ENCODE measurements around the gene HNRNPD.
"Not testable (repeated sequence)": the region's sequence is repeated elsewhere in the genome, so short reads cannot be mapped to it uniquely, and the experiment has no call there.

Gene HNRNPD

GRCh38 chr4:82372517-82373485, 990 bp downstream of the HNRNPD start:
- Histone ChIP-seq H3K27ac (replicated peaks) (peak overlapping the region; percentile 99), H3K27me3 (ENCODE audit: insufficient read depth, poor library complexity, severe bottlenecking) (no peaks in the 10 kb centered on the region), H3K4me3 (replicated peaks; ENCODE audit: insufficient read depth, low read length) (peak overlapping the region; percentile 85)
- DNase-seq (ENCODE audit: low read depth in 1 of 2, low spot score in 1 of 2) = peak; percentile 49 to 89
- TF ChIP-seq SPI1 (IDR thresholded peaks at IDR 0.05; ENCODE audit: borderline replicate concordance, low read depth) (0 out of 2 replicates have a peak, but pooled peaks have one; percentile 3), GABPA (IDR thresholded peaks at IDR 0.05; ENCODE audit: low read depth) (no peak), REST (IDR thresholded peaks at IDR 0.05; ENCODE audit: insufficient replicate concordance, low read depth) (no peak), POLR2AphosphoS5 (IDR thresholded peaks at IDR 0.05; ENCODE audit: low read depth) (peak; percentile 19; the same call in 1 of the 2 replicates), CTCF (IDR thresholded peaks at IDR 0.05; ENCODE audit: insufficient read depth, low read length) (no peak)

GRCh38 chr4:82371497-82371896, 2.3 kb downstream of the HNRNPD start:
- no peaks in the 10 kb centered on the region for H3K27me3 ChIP-seq (ENCODE audit: insufficient read depth, poor library complexity, severe bottlenecking)
- peak; percentile 39 for TF ChIP-seq REST (IDR thresholded peaks at IDR 0.05; ENCODE audit: insufficient replicate concordance, low read depth)
- no peak for TF ChIP-seq GABPA (IDR thresholded peaks at IDR 0.05; ENCODE audit: low read depth)
- no peak for TF ChIP-seq CTCF (IDR thresholded peaks at IDR 0.05; ENCODE audit: insufficient read depth, low read length)
- peak in 1 of 2 experiments; percentile 35 for DNase-seq (ENCODE audit: low read depth in 1 of 2, low spot score in 1 of 2)
- H3K27ac ChIP-seq (replicated peaks) = peak overlapping the region; percentile 99
- H3K4me3 ChIP-seq (replicated peaks; ENCODE audit: insufficient read depth, low read length) = peak overlapping the region; percentile 85

GRCh38 chr4:82367438-82368097, 6.2 kb downstream of the HNRNPD start:
- TF ChIP-seq GABPA (IDR thresholded peaks at IDR 0.05; ENCODE audit: low read depth) = no peak
- TF ChIP-seq SPI1 (IDR thresholded peaks at IDR 0.05; ENCODE audit: borderline replicate concordance, low read depth) = no peak
- TF ChIP-seq REST (IDR thresholded peaks at IDR 0.05; ENCODE audit: insufficient replicate concordance, low read depth) = no peak
- no peak for TF ChIP-seq CTCF (IDR thresholded peaks at IDR 0.05; ENCODE audit: insufficient read depth, low read length)
- TF ChIP-seq POLR2AphosphoS5 (IDR thresholded peaks at IDR 0.05; ENCODE audit: low read depth) = no peak
- no peak for DNase-seq (ENCODE audit: low read depth in 1 of 2, low spot score in 1 of 2)
- H3K27ac ChIP-seq (replicated peaks) = no peak overlapping the region
- no peak overlapping the region for H3K4me3 ChIP-seq (replicated peaks; ENCODE audit: insufficient read depth, low read length)
- H3K27me3 ChIP-seq (ENCODE audit: insufficient read depth, poor library complexity, severe bottlenecking) = no peaks in the 10 kb centered on the region

- H3K27ac ChIP-seq (replicated peaks); H3K27me3 ChIP-seq (ENCODE audit: insufficient read depth, poor library complexity, severe bottlenecking); H3K4me3 ChIP-seq (replicated peaks; ENCODE audit: insufficient read depth, low read length); DNase-seq (ENCODE audit: low read depth in 1 of 2, low spot score in 1 of 2): not testable (repeated sequence)
Observed at GRCh38 chr4:82366431-82366830, 7.4 kb downstream of the HNRNPD start.
